ENCODE results near the gene BOLL. TPM values are rescaled to one million over a fixed set of nuclear protein-coding genes. Genes with fewer than 3 reads are reported as not detected.
"Not testable (repeated sequence)": the region's sequence is repeated elsewhere in the genome, so short reads cannot be mapped to it uniquely, and the experiment has no call there.

Gene BOLL
- polyA plus RNA-seq, 1 donor from 2014 or later, result not detected

DNA sequence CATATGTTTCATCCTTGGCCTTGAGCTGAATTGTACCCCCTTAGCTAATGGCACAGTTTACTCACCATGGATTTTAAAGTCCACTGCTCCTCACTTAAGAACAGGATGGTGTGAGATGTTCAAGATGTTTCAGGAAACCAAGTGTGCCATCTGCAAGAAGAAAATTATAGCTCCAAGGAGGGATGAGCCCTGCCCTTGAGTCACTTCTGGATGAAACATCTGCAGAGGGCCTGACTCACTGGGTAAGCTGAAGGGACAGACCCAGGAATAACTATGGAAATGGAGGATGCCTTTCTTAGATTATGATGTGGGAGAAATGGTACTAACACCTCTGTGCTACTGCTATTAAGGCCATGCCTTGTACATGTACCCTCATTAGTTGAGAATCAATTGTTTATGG lies 73.5 kb downstream of the BOLL start (continued):
- no peak for TF ChIP-seq POLR2AphosphoS5 (IDR thresholded peaks at IDR 0.05)
- TF ChIP-seq EP300 (conservative IDR thresholded peaks at IDR 0.05; ENCODE audit: poor library complexity, severe bottlenecking), result no peak
- no peak for TF ChIP-seq TAF1 (IDR thresholded peaks at IDR 0.05; ENCODE audit: low read depth)

DNA sequence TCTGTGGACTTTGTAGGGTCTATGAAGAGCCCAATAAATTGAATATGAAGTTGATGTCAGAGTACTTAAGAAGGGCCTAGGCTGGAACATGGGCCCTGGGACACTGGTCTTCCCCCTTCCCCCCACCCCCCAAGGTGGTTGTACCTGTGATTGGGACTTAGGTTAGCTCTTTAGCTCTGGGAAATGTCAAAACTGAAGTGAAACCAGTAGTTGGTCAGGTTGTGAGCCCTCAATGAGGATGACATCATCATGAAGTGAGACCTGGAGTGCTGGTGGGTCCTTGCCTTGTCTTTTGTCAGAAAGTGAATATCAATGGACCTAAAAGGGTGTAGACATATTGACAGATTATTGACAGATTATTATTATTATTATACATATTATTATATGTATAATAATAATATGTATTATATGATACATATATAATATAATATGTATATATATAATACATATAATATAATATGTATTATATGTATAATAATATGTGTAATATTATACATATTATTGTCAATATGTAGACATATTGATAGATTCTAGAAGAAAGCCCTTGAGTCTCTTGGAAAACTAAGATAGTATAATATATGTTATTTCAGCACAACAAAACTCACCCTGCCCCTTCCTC lies 74.6 kb downstream of the BOLL start:
- no peaks in the 10 kb centered on the region for H3K9me3 ChIP-seq (ENCODE audit: low read length)
- H3K4me3 ChIP-seq (ENCODE audit: low read length), result no peak overlapping the region
- no peak overlapping the region for H3K27ac ChIP-seq (ENCODE audit: low read length)
- H3K79me2 ChIP-seq (replicated peaks; ENCODE audit: insufficient read depth, low read length), result peaks cover 13% of the 10 kb centered on the region
- H3K9ac ChIP-seq (ENCODE audit: low read length), result no peak overlapping the region
- no peaks in the 10 kb centered on the region for H3K27me3 ChIP-seq (ENCODE audit: insufficient read depth, low read depth, low read length)
- H4K20me1 ChIP-seq (ENCODE audit: insufficient read depth), result no peaks in the 10 kb centered on the region
- H3K9me2 ChIP-seq (ENCODE audit: insufficient read depth, low read length), result no peaks in the 10 kb centered on the region
- no peaks in the 10 kb centered on the region for H3K36me3 ChIP-seq (ENCODE audit: insufficient read depth, low read length)
- TF ChIP-seq CTCF (IDR thresholded peaks at IDR 0.05; ENCODE audit: poor library complexity, severe bottlenecking) (no peak), RAD21 (conservative IDR thresholded peaks at IDR 0.05) (no peak), MXI1 (conservative IDR thresholded peaks at IDR 0.05; ENCODE audit: poor library complexity, severe bottlenecking) (no peak), EP300 (conservative IDR thresholded peaks at IDR 0.05; ENCODE audit: poor library complexity, severe bottlenecking) (no peak), POLR2AphosphoS5 (IDR thresholded peaks at IDR 0.05) (no peak), REST (IDR thresholded peaks at IDR 0.05; ENCODE audit: borderline replicate concordance) (no peak), TAF1 (IDR thresholded peaks at IDR 0.05; ENCODE audit: low read depth) (no peak), SMC3 (conservative IDR thresholded peaks at IDR 0.05; ENCODE audit: poor library complexity) (no peak)
- H3K4me2 ChIP-seq (ENCODE audit: low read length), result no peak overlapping the region
- no peak overlapping the region for H2AFZ ChIP-seq (ENCODE audit: low read depth, low read length)
- no peaks in the 10 kb centered on the region for H3F3A ChIP-seq (ENCODE audit: insufficient read depth, low read length, poor library complexity, severe bottlenecking)

DNA sequence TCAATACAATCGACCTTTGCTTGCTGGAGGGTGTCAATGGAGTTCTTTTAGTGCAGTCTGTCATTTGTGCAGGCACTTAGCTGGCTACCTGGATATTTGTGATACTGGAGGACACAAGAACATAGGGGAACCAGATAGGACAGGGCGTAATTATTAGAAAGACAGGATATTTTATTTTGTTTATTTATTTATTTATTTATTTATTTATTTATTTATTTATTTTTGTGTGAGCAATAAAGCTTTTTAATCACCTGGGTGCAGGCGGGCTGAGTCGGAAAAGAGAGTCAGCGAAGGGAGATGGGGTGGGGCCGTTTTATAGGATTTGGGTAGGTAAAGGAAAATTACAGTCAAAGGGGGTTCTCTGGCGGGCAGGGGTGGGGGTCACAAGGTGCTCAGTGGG lies 76.0 kb downstream of the BOLL start:
- not testable (repeated sequence) for H3K9me2 ChIP-seq (ENCODE audit: insufficient read depth, low read length); H3K27me3 ChIP-seq (ENCODE audit: insufficient read depth, low read depth, low read length); H3K9me3 ChIP-seq (ENCODE audit: low read length); H3K4me2 ChIP-seq (ENCODE audit: low read length); H2AFZ ChIP-seq (ENCODE audit: low read depth, low read length); H3K36me3 ChIP-seq (ENCODE audit: insufficient read depth, low read length); H3F3A ChIP-seq (ENCODE audit: insufficient read depth, low read length, poor library complexity, severe bottlenecking); H3K9ac ChIP-seq (ENCODE audit: low read length); H3K27ac ChIP-seq (ENCODE audit: low read length); H4K20me1 ChIP-seq (ENCODE audit: insufficient read depth)
- Histone ChIP-seq H3K4me3 (ENCODE audit: low read length) (peak overlapping the region; percentile 87), H3K79me2 (replicated peaks; ENCODE audit: insufficient read depth, low read length) (peaks cover 13% of the 10 kb centered on the region)
